Measurements from ENCODE around the gene REM2.
"Not testable (repeated sequence)": the region's sequence is repeated elsewhere in the genome, so short reads cannot be mapped to it uniquely, and the experiment has no call there.

REM2 gene

DNA sequence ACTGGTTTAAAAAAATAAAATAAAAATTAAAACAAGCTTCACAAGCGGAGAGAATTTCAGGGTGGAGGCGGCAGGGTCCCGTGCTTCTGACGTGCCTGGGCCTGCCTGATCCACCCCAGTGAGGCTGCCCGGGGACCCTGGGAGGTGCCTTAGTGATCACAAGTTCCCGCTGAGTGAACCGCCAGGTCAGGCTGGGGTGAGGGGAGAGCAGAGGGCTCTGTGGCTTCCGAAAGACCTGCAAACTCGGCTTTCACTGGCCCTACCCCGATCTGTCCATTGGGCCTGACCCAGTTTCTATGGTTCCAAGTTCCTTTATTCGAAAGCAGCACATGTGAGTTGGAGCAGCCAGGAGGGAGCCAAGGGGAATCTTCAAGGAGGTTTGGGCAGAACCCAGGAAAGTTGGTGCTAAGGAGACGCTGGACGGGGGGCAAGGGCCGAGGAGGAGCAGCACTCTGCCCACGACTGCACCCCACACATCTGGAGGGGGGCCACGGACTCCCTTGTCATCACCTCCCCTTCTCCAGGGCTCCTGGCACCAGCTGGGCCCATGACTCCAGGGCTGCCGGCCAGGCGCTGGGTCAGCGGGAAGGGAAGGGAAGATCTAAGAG lies 33.7 kb upstream of the REM2 start:
- no peak for DNase-seq

DNA sequence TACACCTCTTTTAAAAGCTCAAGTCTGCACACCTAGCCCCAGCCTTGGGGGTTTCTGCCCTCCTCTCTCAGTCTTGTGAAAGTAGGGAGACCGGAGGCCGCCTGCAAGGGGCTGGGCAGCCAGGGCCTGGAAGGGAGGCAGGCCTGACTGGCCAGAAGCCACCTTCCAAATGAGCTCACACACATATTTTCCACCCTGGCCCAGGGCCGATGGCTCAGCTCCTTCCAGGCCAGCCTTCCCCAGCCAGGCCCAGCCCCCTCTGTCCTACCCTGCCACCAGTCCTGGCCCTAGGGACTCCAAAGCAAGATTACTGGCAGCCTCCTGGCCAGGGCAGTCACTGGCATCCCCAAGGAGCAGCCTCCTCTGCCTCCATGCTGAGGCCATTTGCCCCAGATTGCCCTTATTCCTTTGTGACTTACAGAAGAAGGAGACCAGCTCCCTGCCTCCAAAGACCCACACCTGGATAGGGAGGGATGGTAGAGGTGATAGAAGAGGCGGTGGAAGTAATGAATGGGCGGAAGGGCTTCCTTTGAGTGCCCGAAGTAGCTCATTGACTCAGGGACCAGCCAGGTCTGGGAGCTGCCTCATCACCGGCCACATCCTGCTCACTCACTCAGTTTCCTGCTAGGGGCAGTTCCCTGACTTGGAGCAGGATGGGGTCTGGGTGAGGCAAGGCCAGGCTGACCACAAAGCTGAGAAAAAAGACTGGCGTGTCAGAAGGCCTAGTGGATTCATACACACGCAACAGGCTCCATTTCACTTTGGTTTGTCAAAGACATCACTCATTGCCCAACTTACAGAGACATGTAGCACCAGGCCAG lies 31.9 kb upstream of the REM2 start:
- DNase-seq = peak; percentile 97

DNA sequence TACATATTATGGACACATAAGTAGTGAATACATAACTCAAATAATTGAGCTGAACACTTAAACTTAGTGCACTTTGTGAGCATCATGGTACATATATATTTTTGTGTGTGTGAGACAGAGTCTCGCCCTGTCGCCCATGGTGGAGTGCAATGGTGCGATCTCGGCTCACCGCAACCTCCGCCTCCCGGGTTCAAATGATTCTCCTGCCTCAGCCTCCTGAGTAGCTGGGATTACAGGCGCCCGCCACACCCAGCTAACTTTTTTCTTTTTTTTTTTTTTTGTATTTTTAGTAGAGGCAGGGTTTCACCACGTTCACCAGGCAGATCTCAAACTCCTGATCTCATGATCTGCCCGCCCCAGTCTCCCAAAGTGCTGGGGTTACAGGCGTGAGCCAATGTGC lies 30.8 kb upstream of the REM2 start:
- not testable (repeated sequence) for DNase-seq

DNA sequence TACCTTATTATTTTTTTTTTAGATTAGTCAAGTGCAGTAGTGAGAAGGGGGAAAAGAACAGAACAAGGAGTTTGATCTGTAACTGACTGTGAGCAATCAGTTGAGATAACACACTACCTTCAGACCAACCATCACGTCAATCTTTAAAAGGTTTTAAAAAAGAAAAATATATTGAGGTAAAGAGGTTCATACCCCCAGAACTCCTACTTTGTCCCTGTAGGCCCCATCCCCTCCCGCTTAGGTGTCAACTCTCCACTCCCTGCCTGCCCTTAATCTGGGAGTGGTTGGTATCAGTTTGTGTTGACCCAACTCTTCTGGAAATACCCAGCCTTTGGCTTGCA lies 30.5 kb upstream of the REM2 start:
- no peak for DNase-seq

DNA sequence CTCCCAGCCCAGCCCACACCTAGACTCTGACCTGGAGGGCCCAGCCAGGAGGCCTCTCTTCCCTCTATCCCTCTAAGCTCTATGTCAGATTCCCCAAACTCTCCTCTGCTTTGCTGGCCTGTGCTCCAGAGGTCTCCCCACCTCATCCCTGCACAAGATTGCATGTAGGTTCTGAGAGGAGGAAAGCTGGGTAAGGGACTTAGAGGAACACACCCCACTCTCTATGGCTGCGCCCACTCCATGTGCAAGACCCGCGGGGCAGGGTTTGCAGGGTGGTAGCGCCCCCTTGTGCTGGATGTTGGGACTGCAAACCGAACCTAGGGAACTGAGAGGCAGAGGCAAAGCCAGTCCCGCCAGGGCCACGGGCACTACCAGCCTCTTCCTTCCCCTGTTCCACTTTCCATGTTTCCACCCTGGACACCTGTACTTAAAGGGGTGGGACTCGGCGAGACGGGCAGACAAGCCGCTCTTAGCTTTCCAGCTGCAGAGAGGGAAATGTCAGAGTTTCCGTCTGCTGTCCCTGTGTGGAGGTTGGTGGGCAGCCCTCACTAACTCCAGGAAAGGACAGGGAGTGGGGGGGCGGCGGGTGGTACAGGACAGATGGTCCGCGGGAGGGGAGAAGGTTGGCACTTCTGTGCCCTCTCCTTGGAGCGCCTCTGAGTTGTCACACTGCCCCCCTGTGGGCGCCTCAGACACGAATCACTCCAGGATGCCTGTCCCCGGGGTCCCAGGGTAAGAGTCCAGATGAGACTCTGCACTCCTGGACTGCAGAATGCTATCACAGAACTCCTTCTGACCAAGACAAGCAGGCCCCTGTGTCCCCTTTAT lies 29.9 kb upstream of the REM2 start:
- peak; percentile 84 for DNase-seq

DNA sequence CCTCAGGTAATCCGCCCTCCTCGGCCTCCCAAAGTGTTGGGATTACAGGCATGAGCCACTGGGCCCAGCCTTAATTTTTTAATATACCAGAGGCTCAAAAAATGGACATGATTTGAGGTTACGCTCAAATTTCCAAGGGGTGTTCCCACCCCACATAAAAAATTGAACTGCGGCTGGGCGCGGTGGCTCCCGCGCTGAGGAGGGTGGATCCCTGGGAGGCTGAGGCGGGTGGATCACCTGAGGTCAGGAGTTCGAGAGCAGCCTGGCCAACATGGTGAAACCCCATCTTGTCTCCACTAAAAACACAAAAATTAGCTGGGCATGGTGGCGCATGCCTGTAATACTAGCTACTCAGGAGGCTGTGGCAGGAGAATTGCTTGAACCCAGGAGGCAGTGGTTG lies 28.7 kb upstream of the REM2 start:
- not testable (repeated sequence) for DNase-seq

DNA sequence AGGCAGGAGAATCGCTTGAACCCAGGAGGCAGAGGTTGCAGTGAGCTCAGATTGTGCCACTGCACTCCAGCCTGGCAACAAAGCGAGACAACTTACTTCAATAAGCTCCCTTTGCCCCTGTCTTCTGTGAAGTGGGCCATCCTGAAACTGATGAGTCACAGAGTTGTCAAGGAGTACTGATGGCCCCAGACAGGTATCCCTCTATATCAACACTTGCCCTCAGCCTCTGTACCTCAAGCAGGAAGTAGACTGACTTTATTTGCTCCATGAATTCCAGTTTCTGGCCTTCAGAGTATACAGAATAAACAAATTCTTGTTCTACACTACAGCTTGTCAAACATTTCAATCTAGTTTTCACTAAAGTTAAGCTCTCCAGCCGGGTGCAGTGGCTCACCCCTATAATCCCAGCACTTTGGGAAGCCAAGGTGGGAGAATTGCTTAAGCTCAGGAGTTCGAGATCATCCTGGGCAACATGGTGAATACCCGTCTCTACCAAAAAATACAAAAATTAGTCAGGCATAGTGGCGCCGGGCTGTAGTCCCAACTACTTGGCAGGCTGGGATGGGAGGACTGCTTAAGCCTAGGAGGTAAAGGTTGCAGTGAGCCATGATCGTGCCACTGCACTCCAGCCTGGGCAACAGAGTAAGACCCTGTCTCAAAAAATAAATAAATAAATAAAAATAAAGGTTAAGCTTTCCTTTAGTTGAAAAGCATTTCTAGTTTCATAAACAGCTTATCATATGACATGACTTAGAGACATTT lies 27.9 kb upstream of the REM2 start:
- no peak for DNase-seq

DNA sequence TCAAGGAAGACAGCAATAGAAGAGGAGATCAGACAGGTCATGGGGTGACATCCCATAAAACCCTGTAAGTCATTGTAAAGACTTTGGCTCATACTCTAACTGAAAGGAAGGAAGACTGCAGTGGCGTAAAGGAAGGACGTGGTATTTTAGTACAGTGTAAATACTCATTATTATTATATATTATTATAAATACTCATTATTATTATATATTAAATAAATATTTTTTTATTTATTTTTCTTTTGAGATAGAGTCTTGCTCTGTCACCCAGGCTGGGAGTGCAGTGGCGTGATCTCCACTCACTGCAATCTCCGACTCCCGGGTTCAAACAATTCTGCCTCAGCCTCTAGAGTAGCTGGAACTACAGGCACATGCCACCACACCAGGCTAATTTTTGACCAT lies 26.6 kb upstream of the REM2 start:
- DNase-seq = no peak

DNA sequence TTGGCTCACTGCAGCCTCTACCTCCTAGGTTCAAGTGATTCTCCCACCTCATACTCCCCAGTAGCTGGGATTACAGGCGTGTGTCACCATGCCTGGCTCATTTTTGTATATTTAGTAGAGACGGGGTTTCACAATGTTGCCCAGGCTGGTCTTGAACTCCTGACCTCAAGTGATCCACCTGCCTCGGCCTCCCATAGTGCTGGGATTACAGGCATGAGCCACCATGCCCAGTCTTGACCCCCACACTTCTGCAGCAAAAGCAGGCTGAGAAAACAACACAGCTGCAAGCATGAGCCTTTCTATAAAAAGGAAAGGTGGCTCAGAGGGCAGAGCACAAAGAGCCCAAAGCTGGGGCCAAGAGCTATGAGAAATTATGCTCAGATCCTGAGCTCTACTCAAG lies 22.6 kb upstream of the REM2 start:
- DNase-seq = not testable (repeated sequence)

DNA sequence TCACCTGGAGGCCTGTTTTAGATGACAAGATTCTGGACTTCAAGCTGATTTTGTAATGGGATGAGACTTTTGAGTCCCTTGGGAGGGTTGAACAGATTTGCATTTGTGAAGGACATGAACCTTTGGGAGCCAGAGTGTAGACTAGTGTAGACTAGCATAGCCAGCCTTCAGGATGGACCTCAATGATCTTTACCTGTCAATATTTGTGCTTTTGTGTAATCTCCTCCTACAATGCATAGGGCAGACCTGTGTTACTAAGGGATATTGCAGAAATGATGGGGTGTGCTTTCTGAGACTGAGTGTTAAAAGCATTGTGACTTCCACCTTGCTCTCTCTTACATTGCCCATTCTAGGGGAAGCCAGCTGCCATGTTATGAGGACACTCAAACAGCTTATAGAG lies 21.4 kb upstream of the REM2 start:
- no peak for DNase-seq

DNA sequence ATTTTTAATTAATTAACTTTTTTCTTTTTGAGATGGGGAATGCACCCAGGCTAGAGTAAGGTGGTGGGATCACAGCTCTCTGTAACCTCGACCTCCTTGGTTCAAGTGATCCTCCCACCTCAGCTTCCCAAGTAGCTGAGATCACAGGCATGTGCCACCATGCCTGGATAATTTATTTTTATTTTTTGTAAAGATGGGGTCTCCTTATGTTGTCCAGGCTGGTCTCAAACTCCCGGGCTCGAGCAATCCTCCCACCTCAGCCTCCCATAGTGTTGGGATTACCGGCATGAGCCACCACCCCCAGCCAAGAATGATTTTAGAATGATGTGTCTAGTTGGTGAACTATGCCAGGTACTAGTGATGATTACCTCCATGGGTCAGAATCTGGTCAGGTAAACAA lies 18.0 kb upstream of the REM2 start:
- no peak for DNase-seq

DNA sequence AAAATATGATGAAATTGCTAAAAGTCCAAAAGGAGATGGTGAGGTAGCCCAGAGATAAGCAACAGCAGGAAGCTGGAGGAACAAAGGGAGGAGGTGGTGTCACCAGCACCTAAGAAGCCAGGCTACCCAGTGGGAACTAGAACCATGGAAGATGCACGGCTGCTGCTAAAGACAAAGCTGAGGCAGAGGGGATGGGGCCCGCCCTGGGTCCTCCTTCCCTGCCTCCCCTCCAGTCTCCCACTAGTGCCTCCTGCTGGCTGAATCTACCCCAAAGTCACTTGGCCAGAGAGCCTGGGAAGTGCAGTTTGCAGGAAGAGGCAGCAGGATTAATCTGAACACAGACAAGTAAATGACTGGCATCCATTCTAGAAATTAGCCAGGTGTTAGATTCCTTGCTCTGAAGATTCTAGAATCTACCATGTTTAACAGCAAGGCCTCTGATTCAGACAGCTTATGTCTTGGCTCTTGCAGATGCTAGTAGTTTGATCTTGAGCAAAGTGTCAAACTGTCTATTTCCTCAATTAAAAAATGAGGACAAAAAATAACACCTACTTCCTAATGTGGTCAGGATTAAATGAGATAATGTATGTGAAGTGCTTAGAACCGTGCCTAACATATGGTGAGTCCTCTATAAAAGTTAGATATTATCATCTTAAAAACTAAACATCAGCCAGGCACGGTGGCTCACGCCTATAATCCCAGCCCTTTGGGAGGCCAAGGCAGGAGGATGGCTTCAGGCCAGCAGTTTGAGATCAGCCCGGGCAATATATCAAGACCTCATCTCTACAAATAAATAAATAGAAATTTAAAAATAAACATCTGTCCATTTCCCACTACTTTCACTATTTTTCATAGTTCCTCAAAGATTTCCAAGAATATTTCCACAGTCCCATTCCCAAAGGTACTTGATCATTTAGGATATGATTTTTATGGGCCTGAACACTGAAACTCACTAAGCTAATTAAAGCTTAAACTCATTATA lies 17.3 kb upstream of the REM2 start:
- DNase-seq = no peak

DNA sequence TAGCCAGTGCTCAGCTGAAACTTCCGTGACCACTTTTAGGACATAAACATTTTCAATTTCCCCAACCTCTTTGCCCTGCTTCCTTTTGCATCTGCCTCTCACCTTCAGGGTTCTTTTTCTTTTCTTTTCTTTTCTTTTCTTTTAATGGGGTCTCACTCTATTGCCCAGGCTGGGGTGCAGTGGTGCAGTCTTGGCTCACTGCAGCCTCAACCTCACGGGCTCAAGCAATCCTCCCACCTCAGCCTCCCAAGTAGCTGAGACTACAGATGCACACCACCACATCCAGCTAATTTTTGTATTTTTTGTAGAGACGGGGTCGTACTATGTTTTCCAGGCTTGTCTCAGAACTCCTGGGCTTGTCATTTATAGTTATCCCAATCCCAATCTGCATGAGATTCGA lies 16.1 kb upstream of the REM2 start:
- DNase-seq = no peak

DNA sequence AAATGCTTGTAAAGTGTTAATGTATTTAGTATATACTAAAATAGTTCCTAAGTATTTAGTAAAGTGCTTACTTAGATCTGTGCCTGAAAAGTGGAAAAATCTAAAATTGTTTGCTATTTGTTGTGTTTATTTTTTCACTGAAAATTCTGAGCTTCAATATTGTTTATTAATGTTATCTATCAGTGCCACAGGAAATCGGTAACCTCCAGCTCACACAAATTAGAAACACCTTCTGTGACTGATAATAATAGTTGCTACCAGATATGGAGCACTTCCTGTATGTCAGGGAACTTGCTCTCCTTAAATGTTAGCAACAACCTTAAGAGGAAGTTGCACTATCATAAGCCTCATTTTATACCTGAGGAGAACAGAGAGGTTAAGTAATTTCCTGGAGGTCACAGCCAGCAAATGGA lies 12.2 kb upstream of the REM2 start:
- no peak for DNase-seq

DNA sequence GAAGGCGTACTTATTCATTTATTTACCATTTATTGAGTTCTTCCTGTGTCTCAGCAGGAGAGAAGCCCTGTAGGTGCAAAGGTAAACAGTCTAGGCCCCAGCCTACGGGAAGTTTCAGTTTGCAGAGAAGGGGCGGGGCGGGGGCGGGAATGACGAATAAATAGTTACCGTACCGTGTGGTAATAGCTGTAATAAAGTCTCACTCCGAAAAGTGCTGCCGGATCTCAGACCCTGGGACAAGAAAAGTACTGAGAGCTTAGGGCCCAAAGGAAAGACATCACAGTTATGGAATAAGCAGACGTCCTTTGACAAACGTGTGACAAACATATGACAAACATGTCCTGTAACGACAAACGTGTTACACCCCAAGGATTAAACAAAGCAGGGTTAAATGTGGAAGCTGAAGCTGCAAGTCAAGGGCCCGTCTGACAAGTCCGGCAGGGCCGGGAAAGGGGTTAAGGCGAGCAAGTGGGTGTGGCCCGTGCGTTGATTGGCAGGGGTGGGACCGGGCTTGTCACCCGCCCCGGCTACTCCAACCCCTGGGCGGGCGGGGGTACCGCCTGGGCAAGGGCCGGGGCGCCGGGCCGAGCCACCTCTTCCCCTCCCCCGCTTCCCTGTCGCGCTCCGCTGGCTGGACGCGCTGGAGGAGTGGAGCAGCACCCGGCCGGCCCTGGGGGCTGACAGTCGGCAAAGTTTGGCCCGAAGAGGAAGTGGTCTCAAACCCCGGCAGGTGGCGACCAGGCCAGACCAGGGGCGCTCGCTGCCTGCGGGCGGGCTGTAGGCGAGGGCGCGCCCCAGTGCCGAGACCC lies 11.6 kb upstream of the REM2 start, which contains the start of gene LRP10:
Gene LRP10, plus strand, starts transcription at position 517 of the 809 bp plus-strand sequence. CDS start 564 bp downstream, outside the sequence.
- DNase-seq = peak; percentile 91

DNA sequence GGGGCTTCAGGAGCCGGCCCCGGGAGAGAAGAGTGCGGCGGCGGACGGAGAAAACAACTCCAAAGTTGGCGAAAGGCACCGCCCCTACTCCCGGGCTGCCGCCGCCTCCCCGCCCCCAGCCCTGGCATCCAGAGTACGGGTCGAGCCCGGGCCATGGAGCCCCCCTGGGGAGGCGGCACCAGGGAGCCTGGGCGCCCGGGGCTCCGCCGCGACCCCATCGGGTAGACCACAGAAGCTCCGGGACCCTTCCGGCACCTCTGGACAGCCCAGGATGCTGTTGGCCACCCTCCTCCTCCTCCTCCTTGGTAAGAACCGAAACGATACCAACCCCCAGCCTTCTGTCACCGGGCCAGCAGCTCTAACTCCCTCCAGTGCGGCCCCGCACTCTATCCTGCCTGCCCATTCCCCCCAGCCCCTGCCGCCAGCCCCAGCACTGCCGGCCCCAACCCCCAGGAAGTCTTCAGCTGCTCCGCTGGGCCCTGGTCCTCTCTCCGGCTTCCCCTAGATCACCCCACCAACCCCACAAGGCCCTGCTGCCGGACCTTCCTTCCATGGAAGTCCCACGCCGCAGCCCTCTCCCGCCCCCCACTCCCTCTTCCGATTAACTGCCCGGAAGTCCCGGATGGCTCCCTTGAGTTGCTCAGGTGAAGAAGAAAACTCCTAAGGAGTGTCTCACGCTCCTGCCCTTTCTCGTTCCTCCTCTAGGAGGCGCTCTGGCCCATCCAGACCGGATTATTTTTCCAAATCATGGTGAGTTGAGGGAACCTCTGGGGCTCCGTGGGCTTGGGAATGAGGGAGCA lies 10.8 kb upstream of the REM2 start:
- peak; percentile 89 for DNase-seq

DNA sequence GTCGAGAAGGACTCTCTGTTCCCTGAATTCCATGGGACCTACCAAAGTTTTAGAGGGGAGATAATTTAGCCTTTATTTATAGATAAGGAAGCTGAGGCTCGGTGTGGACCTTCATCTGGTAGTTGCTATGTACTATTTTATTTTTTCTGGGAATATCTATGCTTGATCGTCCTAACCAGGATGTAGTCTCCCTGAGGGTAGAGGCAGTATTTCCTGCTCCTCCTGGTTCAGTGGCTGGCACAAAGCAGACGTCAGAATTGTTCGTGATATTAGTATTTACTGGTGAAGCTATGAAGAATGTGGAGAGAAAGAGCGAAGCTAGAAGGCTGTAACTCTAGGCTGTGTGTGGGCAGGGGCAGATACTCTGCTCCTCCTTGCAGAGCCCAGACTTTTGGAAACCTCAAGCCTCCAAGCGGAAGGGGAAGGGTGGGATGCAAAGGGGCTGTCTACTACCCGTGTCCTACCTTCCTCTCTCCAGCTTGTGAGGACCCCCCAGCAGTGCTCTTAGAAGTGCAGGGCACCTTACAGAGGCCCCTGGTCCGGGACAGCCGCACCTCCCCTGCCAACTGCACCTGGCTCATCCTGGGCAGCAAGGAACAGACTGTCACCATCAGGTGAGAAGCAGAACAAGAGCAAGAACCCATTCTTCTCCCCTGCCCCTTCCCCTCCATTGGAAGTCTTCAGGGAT lies 10.0 kb upstream of the REM2 start:
- DNase-seq = peak; percentile 31

DNA sequence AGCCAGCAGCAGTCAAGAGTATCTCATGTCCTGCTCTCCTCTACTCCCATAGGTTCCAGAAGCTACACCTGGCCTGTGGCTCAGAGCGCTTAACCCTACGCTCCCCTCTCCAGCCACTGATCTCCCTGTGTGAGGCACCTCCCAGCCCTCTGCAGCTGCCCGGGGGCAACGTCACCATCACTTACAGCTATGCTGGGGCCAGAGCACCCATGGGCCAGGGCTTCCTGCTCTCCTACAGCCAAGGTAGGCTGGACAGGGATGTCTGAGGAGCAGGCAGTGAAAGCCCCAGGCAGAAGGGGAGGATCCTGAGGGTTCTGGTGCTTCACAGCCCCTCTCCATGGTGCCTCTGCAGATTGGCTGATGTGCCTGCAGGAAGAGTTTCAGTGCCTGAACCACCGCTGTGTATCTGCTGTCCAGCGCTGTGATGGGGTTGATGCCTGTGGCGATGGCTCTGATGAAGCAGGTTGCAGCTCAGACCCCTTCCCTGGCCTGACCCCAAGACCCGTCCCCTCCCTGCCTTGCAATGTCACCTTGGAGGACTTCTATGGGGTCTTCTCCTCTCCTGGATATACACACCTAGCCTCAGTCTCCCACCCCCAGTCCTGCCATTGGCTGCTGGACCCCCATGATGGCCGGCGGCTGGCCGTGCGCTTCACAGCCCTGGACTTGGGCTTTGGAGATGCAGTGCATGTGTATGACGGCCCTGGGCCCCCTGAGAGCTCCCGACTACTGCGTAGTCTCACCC lies 7.8 kb upstream of the REM2 start:
- no peak for DNase-seq

Measured in EL (cell line).